ENCODE results near the gene ZNF850. TPM values are rescaled to one million over a fixed set of nuclear protein-coding genes. Genes with fewer than 3 reads are reported as not detected.
"Not testable (repeated sequence)": the region's sequence is repeated elsewhere in the genome, so short reads cannot be mapped to it uniquely, and the experiment has no call there.

The ZNF850 gene
- total RNA-seq, 6 experiments from 2014 or later, result 0.68 to 1.1 (median 0.96) TPM

DNA sequence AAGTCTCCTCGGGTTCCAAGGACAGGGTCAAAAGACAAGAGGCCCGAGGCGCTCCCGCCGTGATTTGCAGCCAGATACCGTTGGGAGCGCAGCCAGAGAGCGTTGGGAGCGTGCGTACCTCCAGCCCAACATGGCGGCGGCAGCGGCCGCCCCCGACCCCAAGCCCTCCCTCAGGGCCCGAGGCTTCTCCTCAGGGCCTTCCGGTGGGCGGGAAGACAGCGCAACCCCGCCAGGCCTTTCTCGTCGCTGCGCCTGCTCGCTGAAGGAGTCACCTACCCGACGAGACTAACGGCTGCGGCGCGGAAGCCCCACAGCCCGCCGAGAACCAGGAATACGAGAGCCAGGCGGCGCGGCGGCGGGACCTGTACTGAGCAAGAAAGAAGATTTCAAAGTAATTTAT is 3.2 kb upstream of the ZNF850 start:
- peak in 2 of 4 donors; percentile 34 to 57 for ATAC-seq
- Histone ChIP-seq H3K4me3 (peak overlapping the region in 1 of 3 donors; percentile 4), H3K27ac (no peak overlapping the region), H3K4me1 (peaks cover 0 to 10% (median 2%) of the 10 kb centered on the region in 4 donors), H3K9me3 (peaks cover 0 to 13% (median 0%) of the 10 kb centered on the region in 4 donors), H3K27me3 (no peaks in the 10 kb centered on the region), H3K36me3 (no peaks in the 10 kb centered on the region)
- DNase-seq, result peak in 1 of 3 donors; percentile 35
- WGBS (ENCODE audit: insufficient coverage, low coverage, low lambda C conversion rate, missing lambda C conversion rate), result 24% methylated on average over 9 of the region's 38 CpGs
- intact Hi-C loops (cut with DNase I), result loop anchor here in 1 of 2 donors (10.0 kb wide), 1 partner anchor 69 kb away; no protein-coding TSS in a partner anchor
- TF ChIP-seq POLR2A (IDR thresholded peaks at IDR 0.05), result no peak
- TF ChIP-seq, protein P1, sequence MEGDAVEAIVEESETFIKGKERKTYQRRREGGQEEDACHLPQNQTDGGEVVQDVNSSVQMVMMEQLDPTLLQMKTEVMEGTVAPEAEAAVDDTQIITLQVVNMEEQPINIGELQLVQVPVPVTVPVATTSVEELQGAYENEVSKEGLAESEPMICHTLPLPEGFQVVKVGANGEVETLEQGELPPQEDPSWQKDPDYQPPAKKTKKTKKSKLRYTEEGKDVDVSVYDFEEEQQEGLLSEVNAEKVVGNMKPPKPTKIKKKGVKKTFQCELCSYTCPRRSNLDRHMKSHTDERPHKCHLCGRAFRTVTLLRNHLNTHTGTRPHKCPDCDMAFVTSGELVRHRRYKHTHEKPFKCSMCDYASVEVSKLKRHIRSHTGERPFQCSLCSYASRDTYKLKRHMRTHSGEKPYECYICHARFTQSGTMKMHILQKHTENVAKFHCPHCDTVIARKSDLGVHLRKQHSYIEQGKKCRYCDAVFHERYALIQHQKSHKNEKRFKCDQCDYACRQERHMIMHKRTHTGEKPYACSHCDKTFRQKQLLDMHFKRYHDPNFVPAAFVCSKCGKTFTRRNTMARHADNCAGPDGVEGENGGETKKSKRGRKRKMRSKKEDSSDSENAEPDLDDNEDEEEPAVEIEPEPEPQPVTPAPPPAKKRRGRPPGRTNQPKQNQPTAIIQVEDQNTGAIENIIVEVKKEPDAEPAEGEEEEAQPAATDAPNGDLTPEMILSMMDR (IDR thresholded peaks at IDR 0.05), result no peak

DNA sequence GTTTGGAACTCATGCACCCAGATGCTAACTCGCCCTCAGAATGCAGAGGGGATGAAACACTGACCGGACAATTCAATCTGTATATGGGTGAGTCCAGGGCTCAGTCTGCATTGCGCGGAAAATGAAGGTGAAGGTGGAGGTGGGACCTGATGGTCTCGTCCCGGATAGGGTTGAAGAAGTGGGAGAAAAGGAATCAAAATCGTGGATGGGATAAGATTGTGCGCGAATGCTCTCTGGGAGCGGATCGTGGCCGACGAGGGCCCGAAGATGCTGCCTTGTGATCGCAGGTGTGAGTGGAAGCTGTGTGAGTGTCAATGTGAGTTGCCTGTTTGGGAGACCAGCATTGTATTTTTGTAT is 594 bp upstream of the ZNF850 start:
- 3% methylated on average over 14 of the region's 15 CpGs for WGBS (ENCODE audit: insufficient coverage, low coverage, low lambda C conversion rate, missing lambda C conversion rate)
- DNase-seq (no peak), ATAC-seq (no peak)
- H3K9me3 ChIP-seq, result peaks cover 0 to 9% (median 0%) of the 10 kb centered on the region in 4 donors
- H3K4me1 ChIP-seq, result peaks cover 0 to 10% (median 2%) of the 10 kb centered on the region in 4 donors
- no peak overlapping the region for H3K27ac ChIP-seq
- no peaks in the 10 kb centered on the region for H3K27me3 ChIP-seq
- peak overlapping the region; percentile 64 to 88 (median 70) for H3K4me3 ChIP-seq
- intact Hi-C loops (cut with DNase I), result loop anchor here in 1 of 2 donors (10.0 kb wide), 1 partner anchor 72 kb away; no protein-coding TSS in a partner anchor
- H3K36me3 ChIP-seq, result no peaks in the 10 kb centered on the region
- TF ChIP-seq, protein P1 (IDR thresholded peaks at IDR 0.05), result no peak
- TF ChIP-seq POLR2A (IDR thresholded peaks at IDR 0.05), result no peak

DNA sequence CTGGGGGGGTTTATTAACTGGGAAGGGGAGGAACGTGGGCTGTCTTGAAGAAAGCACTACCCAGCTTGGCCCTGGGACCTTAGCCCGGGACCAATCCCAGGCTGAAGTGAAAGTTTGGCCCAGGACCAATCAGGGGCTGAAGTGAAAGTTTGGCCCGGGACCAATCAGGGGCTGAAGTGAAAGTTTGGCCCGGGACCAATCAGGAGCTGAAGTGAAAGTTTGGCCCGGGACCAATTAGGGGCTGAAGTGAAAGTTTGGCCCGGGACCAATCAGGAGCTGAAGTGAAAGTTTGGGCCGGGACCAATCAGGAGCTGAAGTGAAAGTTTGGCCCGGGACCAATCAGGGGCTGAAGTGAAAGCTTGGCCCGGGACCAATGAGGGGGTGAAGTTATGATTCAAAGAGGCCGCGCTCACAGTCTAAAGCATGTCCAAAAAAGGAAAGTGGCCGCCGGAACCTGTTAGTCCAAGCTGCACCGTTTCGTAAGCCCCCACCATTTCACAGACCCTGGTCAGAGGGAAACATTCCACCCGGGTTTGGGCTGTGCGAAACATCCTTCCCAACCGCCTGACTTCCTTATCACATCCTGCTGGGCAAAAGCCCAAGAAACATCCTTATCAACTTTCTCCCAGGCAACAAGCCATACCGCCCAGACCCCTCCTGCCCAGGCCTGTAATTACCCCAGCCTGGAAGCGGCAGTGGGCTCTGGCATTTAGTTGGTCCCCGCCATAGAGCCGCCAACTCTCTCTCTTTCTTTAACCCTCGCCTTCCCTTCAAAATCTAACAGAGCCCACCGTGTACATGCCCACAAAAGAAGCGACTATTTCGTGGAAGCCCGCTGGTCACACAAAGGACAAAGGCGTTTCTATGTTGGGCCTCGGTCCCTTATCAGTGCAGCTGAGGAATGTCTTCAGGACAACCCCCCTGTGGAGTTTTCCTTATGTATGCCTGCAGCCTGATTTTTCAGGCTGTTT is 1.1 kb downstream of the ZNF850 start:
- Histone ChIP-seq H3K4me3 (peak overlapping the region; percentile 64 to 88 (median 70)), H3K36me3 (peaks cover 0 to 3% (median 0%) of the 10 kb centered on the region in 4 donors), H3K27ac (peak overlapping the region; percentile 17 to 63 (median 50)), H3K4me1 (peaks cover 0 to 10% (median 2%) of the 10 kb centered on the region in 4 donors), H3K9me3 (peaks cover 0 to 13% (median 0%) of the 10 kb centered on the region in 4 donors), H3K27me3 (no peaks in the 10 kb centered on the region)
- DNase-seq, result peak; percentile 59 to 69 (median 69)
- intact Hi-C loops (cut with DNase I), result loop anchor here in 1 of 2 donors (10.0 kb wide), 1 partner anchor 73 kb away; no protein-coding TSS in a partner anchor
- no peak for TF ChIP-seq POLR2A (IDR thresholded peaks at IDR 0.05)
- TF ChIP-seq, protein P1 (IDR thresholded peaks at IDR 0.05), result no peak
- WGBS (ENCODE audit: insufficient coverage, low coverage, low lambda C conversion rate, missing lambda C conversion rate), result 2% methylated on average over 19 of the region's 29 CpGs
- peak in 3 of 4 donors; percentile 9 to 18 (median 13) for ATAC-seq

DNA sequence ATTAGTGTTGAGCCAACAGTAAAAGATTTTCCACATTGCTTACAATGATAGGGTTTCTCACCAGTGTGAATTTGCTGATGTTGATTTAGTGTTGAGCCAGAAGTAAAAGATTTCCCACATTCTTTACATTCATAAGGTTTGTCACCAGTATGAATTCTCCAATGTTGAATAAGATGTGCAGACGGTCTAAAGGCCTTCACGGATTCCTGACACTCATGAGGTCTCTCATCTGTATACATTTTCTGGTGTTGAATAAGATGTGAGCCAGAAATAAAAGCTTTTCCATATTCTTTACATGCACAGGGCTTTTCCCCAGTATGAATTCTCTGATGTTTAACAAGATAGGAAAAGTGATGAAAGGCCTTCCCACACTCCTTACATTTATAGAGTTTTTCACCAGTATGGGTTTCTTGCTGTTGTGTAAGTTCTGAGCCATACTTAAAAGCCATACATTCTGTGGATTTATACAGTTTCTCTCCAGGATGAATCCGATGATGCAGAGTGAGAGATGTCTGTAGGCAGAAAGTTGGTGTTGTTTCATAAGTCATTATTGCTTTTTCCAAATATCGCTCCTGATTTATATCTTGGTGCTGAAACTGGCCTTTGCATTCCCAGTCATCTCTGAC is 22.4 kb downstream of the ZNF850 start:
- WGBS (ENCODE audit: insufficient coverage, low coverage, low lambda C conversion rate, missing lambda C conversion rate), result 98% methylated on average over 4 of the region's 4 CpGs
- no peak for TF ChIP-seq POLR2A (IDR thresholded peaks at IDR 0.05)
- TF ChIP-seq, protein P1 (IDR thresholded peaks at IDR 0.05), result no peak
- DNase-seq (no peak), ATAC-seq (no peak)
- no peaks in the 10 kb centered on the region for H3K27me3 ChIP-seq
- intact Hi-C loops (cut with DNase I), result no loop called here
- H3K27ac ChIP-seq, result no peak overlapping the region
- H3K4me3 ChIP-seq, result no peak overlapping the region
- H3K36me3 ChIP-seq, result peaks cover 0 to 37% (median 6%) of the 10 kb centered on the region in 4 donors
- H3K9me3 ChIP-seq, result peaks cover 0 to 84% (median 33%) of the 10 kb centered on the region in 4 donors
- no peaks in the 10 kb centered on the region for H3K4me1 ChIP-seq

DNA sequence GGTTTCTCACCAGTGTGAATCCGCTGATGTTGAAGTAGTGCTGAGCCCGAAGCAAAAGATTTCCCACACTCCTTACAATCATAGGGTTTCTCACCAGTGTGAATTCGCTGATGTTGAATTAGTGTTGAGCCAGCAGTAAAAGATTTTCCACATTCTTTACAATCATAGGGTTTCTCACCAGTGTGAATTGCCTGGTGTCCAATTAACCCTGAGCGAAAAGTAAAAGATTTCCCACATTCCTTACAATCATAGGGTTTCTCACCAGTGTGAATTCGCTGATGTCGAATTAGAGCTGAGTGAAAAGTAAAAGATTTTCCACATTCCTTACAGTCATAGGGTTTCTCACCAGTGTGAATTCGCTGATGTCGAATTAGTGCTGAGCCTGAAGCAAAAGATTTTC is 23.0 kb downstream of the ZNF850 start:
- intact Hi-C loops (cut with DNase I); H3K27me3 ChIP-seq; H3K4me1 ChIP-seq; DNase-seq; ATAC-seq; H3K27ac ChIP-seq; H3K4me3 ChIP-seq: not testable (repeated sequence)
- Histone ChIP-seq H3K36me3 (peaks cover 0 to 37% (median 6%) of the 10 kb centered on the region in 4 donors), H3K9me3 (peaks cover 0 to 87% (median 33%) of the 10 kb centered on the region in 4 donors)
- 98% methylated on average over 8 of the region's 8 CpGs for WGBS (ENCODE audit: insufficient coverage, low coverage, low lambda C conversion rate, missing lambda C conversion rate)
